Measurements from ENCODE around the gene ACTR6. TPM values are rescaled to one million over a fixed set of nuclear protein-coding genes. Genes with fewer than 3 reads are reported as not detected.
A peak's percentile ranks its signal among the peaks of the same experiment; 100 is the strongest.

ACTR6 gene
- total RNA-seq, 2 donors from 2014 or later: 5.2 TPM; not detected in 1

GRCh38 chr12:100247765-100248164, 47.1 kb downstream of the ACTR6 start:
- TF ChIP-seq POLR2A (IDR thresholded peaks at IDR 0.05) (no peak), CTCF (IDR thresholded peaks at IDR 0.05) (no peak)
- Histone ChIP-seq H3K36me3 (replicated peaks in 1 of 2; ENCODE audit: insufficient read depth in 1 of 2, low read depth in 2 of 2) (no peaks in the 10 kb centered on the region), H3K4me3 (no peak overlapping the region), H3K27me3 (no peaks in the 10 kb centered on the region), H3K4me1 (peaks cover 15% of the 10 kb centered on the region), H3K9me3 (no peaks in the 10 kb centered on the region), H3K27ac (no peak overlapping the region)
- ATAC-seq (no peak), DNase-seq (no peak)
- intact Hi-C loops (cut with DNase I): loop anchor here (10.0 kb wide), 1 partner anchor 157 kb away; no protein-coding TSS in a partner anchor
- 91 to 96% methylated on average over 4 of the region's 4 CpGs for WGBS, 2 donors

GRCh38 chr12:100248886-100249285, 48.3 kb downstream of the ACTR6 start:
- intact Hi-C loops (cut with DNase I): loop anchor here (10.0 kb wide), 1 partner anchor 156 kb away; no protein-coding TSS in a partner anchor
- no peak for DNase-seq

GRCh38 chr12:100249941-100250340, 49.3 kb downstream of the ACTR6 start:
- Histone ChIP-seq H3K4me1 (peaks cover 15% of the 10 kb centered on the region), H3K4me3 (no peak overlapping the region), H3K36me3 (replicated peaks in 1 of 2; ENCODE audit: insufficient read depth in 1 of 2, low read depth in 2 of 2) (no peaks in the 10 kb centered on the region), H3K9me3 (no peaks in the 10 kb centered on the region), H3K27ac (no peak overlapping the region), H3K27me3 (no peaks in the 10 kb centered on the region)
- TF ChIP-seq CTCF (IDR thresholded peaks at IDR 0.05) (no peak), POLR2A (IDR thresholded peaks at IDR 0.05) (no peak)
- ATAC-seq (no peak), DNase-seq (no peak)
- intact Hi-C loops (cut with DNase I): loop anchor here (10.0 kb wide), 1 partner anchor 155 kb away; no protein-coding TSS in a partner anchor
- 86 to 93% methylated on average over 7 of the region's 7 CpGs for WGBS, 2 donors

More at GRCh38 chr12:100248886-100249285, 48.3 kb downstream of the ACTR6 start:
- no peak overlapping the region for H3K27ac ChIP-seq
- no peaks in the 10 kb centered on the region for H3K27me3 ChIP-seq
- ATAC-seq: no peak
- H3K36me3 ChIP-seq (replicated peaks in 1 of 2; ENCODE audit: insufficient read depth in 1 of 2, low read depth in 2 of 2): no peaks in the 10 kb centered on the region
- H3K4me3 ChIP-seq: no peak overlapping the region
- peaks cover 15% of the 10 kb centered on the region for H3K4me1 ChIP-seq
- TF ChIP-seq CTCF (IDR thresholded peaks at IDR 0.05): no peak
- TF ChIP-seq POLR2A (IDR thresholded peaks at IDR 0.05): no peak
- no peaks in the 10 kb centered on the region for H3K9me3 ChIP-seq

GRCh38 chr12:100251917-100252316, 51.3 kb downstream of the ACTR6 start:
- no peaks in the 10 kb centered on the region for H3K36me3 ChIP-seq (replicated peaks in 1 of 2; ENCODE audit: insufficient read depth in 1 of 2, low read depth in 2 of 2)
- peaks cover 15% of the 10 kb centered on the region for H3K4me1 ChIP-seq
- intact Hi-C loops (cut with DNase I): no loop called here
- TF ChIP-seq POLR2A (IDR thresholded peaks at IDR 0.05) (no peak), CTCF (IDR thresholded peaks at IDR 0.05) (no peak)
- H3K9me3 ChIP-seq: no peaks in the 10 kb centered on the region
- no peaks in the 10 kb centered on the region for H3K27me3 ChIP-seq
- H3K27ac ChIP-seq: peak overlapping the region in 1 of 4 donors; percentile 62
- WGBS, 2 donors: 6 to 17% methylated on average over 2 of the region's 2 CpGs
- peak; percentile 50 to 91 (median 71) for DNase-seq
- H3K4me3 ChIP-seq: no peak overlapping the region
- ATAC-seq: peak; percentile 92

- intact Hi-C loops (cut with DNase I): no loop called here
- Histone ChIP-seq H3K4me1 (peaks cover 15% of the 10 kb centered on the region), H3K36me3 (replicated peaks in 1 of 2; ENCODE audit: insufficient read depth in 1 of 2, low read depth in 2 of 2) (no peaks in the 10 kb centered on the region), H3K27me3 (no peaks in the 10 kb centered on the region), H3K27ac (no peak overlapping the region), H3K4me3 (no peak overlapping the region), H3K9me3 (no peaks in the 10 kb centered on the region)
- TF ChIP-seq CTCF (IDR thresholded peaks at IDR 0.05) (no peak), POLR2A (IDR thresholded peaks at IDR 0.05) (no peak)
- 65 to 74% methylated on average over 1 of the region's 1 CpG for WGBS, 2 donors
- ATAC-seq (no peak), DNase-seq (no peak)
Measured at GRCh38 chr12:100253437-100253836, 52.8 kb downstream of the ACTR6 start.
